ENCODE data around the gene TSGA10. TPM values are rescaled to one million over a fixed set of nuclear protein-coding genes. Genes with fewer than 3 reads are reported as not detected.
"Not testable (repeated sequence)": the region's sequence is repeated elsewhere in the genome, so short reads cannot be mapped to it uniquely, and the experiment has no call there.

Gene TSGA10
- total and polyA plus RNA-seq, 2 donors from 2014 or later: 5.3 to 16.1 TPM

DNA sequence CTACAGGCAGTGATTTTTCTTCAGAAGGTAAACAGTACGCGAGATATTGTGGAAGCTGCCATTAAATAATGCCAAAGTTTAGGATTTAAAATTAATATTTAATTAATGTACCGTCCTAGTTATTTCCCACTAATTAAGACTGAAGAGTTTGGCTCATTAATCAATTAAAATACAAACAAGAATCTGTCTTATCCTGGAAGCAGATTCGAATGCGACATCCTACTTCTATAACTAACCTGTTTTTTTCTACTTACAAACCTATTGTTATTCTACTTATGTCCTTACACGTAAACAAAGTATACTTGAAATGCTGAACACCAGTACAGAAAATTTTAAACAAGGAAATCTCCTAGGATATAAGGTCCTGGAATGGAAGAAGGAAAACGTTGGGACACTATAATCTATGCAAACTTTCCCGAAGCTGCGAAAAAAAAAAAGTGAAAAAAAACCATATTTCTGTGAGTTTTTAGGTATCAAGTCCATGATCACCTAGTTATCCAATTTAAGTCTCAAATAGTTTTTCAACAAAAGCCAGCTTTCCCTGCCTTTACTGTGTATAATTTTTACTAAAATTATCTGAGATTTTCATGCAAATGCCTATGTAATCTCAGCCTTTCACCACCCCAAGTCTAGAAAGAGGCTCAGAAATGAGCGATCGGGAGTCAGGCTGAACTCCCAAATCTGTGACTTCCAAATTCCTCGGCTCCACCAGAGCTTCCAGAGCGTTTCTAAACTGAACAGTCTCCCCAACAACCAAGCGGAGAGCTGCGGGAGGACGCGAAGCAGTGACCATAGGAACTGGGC lies 14.5 kb downstream of the TSGA10 start:
- H3K36me3 ChIP-seq (ENCODE audit: control insufficient read depth in 2 of 3, insufficient read depth in 3 of 3, low read length in 3 of 3): no peaks in the 10 kb centered on the region
- peaks cover 0 to 5% (median 0%) of the 10 kb centered on the region in 3 donors for H3K4me1 ChIP-seq (ENCODE audit: control insufficient read depth in 2 of 3, insufficient read depth in 2 of 3, low read depth in 1 of 3, low read length in 3 of 3)
- peak overlapping the region; percentile 92 to 95 for H3K27ac ChIP-seq (ENCODE audit: low read depth in 2 of 2, low read length in 2 of 2)
- peak overlapping the region; percentile 30 to 72 (median 56) for H3K9ac ChIP-seq (ENCODE audit: low read length in 3 of 3)
- no peaks in the 10 kb centered on the region for H3K27me3 ChIP-seq (ENCODE audit: control insufficient read depth, insufficient read depth, low read length)
- no peak for TF ChIP-seq CTCF (IDR thresholded peaks at IDR 0.05; ENCODE audit: borderline replicate concordance, extremely low read depth, insufficient read depth)
- no peaks in the 10 kb centered on the region for H3K9me3 ChIP-seq (ENCODE audit: control insufficient read depth in 2 of 3, insufficient read depth in 1 of 3, low read length in 3 of 3)
- FAIRE-seq (no peak), DNase-seq (no peak)
- intact Hi-C loops (cut with DNase I): no loop called here
- H3K4me3 ChIP-seq (ENCODE audit: low read length in 3 of 3): peak overlapping the region; percentile 79 to 83 (median 82)

GRCh38 chr2:99139003-99139402 lies 15.7 kb downstream of the TSGA10 start:
- Histone ChIP-seq H3K9ac (ENCODE audit: low read length in 3 of 3) (no peak overlapping the region), H3K36me3 (ENCODE audit: control insufficient read depth in 2 of 3, insufficient read depth in 3 of 3, low read length in 3 of 3) (no peaks in the 10 kb centered on the region), H3K27ac (ENCODE audit: low read depth in 2 of 2, low read length in 2 of 2) (no peak overlapping the region), H3K4me1 (ENCODE audit: control insufficient read depth in 2 of 3, insufficient read depth in 2 of 3, low read depth in 1 of 3, low read length in 3 of 3) (peaks cover 0 to 5% (median 0%) of the 10 kb centered on the region in 3 donors), H3K27me3 (ENCODE audit: control insufficient read depth, insufficient read depth, low read length) (no peaks in the 10 kb centered on the region), H3K9me3 (ENCODE audit: control insufficient read depth in 2 of 3, insufficient read depth in 1 of 3, low read length in 3 of 3) (no peaks in the 10 kb centered on the region), H3K4me3 (ENCODE audit: low read length in 3 of 3) (no peak overlapping the region)
- DNase-seq (no peak), FAIRE-seq (no peak)
- no peak for TF ChIP-seq CTCF (IDR thresholded peaks at IDR 0.05; ENCODE audit: borderline replicate concordance, extremely low read depth, insufficient read depth)
- intact Hi-C loops (cut with DNase I): no loop called here

DNA sequence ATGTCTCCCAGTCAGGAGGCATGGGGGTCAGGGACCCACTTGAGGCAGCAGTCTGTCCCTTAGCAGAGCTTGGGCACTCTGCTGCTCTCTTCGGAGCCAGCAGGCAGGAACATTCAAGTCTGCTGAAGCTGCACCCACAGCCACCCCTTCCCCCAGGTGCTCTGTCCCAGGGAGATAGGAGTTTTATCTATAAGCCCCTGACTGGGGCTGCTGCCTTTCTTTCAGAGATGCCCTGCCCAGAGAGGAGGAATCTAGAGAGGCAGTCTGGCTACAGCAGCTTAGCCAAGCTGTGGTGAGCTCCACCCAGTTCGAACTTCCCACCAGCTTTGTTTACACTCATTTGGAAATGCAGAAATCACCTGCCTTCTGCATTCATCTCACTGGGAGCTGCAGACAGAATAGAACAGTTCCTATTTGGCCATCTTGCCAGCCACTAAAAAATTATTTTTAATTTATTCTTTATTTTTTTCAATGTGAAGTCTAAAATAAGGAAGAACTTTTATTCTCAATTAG lies 19.6 kb downstream of the TSGA10 start:
- H3K36me3 ChIP-seq (ENCODE audit: control insufficient read depth in 2 of 3, insufficient read depth in 3 of 3, low read length in 3 of 3); H3K27ac ChIP-seq (ENCODE audit: low read depth in 2 of 2, low read length in 2 of 2); intact Hi-C loops (cut with DNase I); H3K9me3 ChIP-seq (ENCODE audit: control insufficient read depth in 2 of 3, insufficient read depth in 1 of 3, low read length in 3 of 3); H3K4me3 ChIP-seq (ENCODE audit: low read length in 3 of 3); H3K4me1 ChIP-seq (ENCODE audit: control insufficient read depth in 2 of 3, insufficient read depth in 2 of 3, low read depth in 1 of 3, low read length in 3 of 3); H3K27me3 ChIP-seq (ENCODE audit: control insufficient read depth, insufficient read depth, low read length); FAIRE-seq; H3K9ac ChIP-seq (ENCODE audit: low read length in 3 of 3); DNase-seq: not testable (repeated sequence)

GRCh38 chr2:99127981-99128380 lies 26.8 kb downstream of the TSGA10 start:
- DNase-seq (peak in 2 of 5 donors; percentile 13 to 25), FAIRE-seq (no peak)
- H3K4me1 ChIP-seq (ENCODE audit: control insufficient read depth in 2 of 3, insufficient read depth in 2 of 3, low read depth in 1 of 3, low read length in 3 of 3): no peaks in the 10 kb centered on the region
- no peak overlapping the region for H3K9ac ChIP-seq (ENCODE audit: low read length in 3 of 3)
- TF ChIP-seq CTCF (IDR thresholded peaks at IDR 0.05; ENCODE audit: borderline replicate concordance, extremely low read depth, insufficient read depth): no peak
- H3K27ac ChIP-seq (ENCODE audit: low read depth in 2 of 2, low read length in 2 of 2): no peak overlapping the region
- intact Hi-C loops (cut with DNase I): no loop called here
- peaks cover 0 to 3% (median 0%) of the 10 kb centered on the region in 3 donors for H3K9me3 ChIP-seq (ENCODE audit: control insufficient read depth in 2 of 3, insufficient read depth in 1 of 3, low read length in 3 of 3)
- peaks cover 2 to 5% (median 4%) of the 10 kb centered on the region in 3 donors for H3K36me3 ChIP-seq (ENCODE audit: control insufficient read depth in 2 of 3, insufficient read depth in 3 of 3, low read length in 3 of 3)
- no peaks in the 10 kb centered on the region for H3K27me3 ChIP-seq (ENCODE audit: control insufficient read depth, insufficient read depth, low read length)
- no peak overlapping the region for H3K4me3 ChIP-seq (ENCODE audit: low read length in 3 of 3)

Measured in kidney (tissue), 14 donors.